ENCODE data around the gene FGGY.
"Not testable (repeated sequence)": the region's sequence is repeated elsewhere in the genome, so short reads cannot be mapped to it uniquely, and the experiment has no call there.

FGGY gene

DNA sequence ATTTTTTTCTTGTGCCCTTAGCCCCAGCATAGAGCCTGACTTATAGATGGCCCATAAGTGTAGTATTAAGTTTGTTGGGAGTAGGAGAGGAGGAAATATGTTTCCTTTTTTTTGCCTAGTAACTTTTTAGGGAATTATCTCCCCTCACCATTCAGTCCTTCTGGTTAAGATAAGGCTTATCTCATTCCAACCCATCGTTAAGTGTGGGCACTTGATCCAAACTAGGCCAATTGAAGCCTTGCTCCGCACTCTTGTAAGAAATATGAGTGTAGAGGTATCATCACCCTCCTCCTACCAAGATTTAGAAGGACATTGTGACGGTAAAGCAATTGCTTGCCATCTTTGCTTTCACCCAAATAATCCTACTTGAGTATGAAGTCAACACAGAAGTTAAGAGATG, 8.8 kb upstream of the FGGY start:
- no peak for DNase-seq

DNA sequence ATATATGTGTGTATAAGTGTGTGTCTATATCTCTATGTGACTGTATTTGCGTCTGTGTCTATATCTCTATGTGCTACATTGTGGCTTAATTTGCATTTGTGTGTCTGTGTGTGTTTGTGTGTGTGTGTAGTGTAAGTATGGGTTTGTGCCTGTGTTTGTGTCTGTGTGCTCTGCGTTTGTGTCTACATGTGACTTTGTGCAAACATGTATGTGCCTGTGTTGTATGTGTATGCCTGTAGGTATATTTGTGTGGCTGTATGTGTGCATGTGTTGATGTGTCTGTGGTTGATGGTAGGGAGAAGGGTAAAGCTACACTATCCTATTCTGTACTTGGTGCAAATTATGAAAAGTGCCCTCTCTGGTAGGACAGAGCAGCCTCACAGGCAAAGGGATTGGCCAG, 7.3 kb upstream of the FGGY start:
- no peak for DNase-seq

DNA sequence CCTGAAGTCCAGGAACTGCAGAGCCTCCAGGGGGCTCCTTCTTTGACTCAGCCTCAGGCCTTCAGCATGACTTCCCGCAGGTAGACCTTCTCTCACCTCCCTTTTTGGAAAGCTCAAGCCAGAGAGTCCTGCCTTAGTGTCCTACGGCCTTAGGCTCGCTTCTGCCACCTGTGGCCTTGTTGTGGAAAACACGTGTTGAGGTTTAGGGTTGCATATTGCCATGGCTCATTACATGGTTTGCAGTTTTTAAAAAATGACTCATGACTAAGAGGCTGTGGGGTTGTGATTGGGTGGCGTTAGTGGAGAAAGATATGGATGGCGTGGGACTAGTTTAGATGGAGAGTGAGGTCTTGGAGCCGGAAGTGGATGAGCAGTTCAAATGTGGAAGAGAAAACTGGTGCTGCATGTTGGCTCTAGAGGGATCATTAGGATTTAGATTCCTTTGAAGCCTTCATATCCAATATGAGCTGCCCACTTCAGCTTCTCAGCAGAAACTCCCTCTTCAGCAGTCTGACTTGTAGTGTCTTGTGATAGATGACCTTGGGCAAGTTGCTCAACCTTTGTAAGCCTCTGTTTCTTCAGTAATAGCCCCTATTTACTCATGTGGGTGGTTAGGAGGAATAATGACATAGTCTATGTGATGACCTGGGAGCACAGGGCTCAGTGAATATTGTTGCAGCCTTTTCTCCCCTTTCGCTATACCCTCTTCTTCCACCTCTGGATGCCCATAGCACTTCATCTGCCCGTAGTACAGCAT, 6.5 kb upstream of the FGGY start:
- DNase-seq: no peak

DNA sequence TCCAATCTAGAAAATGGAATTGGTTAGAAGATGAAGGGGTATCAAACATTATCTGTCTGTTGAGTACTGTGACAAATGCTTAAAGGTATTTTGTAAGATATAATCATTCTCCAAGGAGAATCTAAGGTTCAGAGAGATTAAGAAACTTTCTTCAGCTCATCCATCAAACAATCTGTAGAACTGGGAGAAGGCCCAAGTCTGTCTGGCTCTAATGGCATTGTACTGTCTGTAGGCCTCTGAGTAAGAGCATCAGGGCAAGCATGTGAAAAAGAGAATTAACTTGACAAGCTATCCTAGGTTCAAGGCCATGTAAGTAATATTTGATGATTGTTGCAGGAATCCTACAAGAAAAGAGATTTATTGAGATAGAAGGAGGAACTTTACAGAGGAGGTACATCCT, 5.3 kb upstream of the FGGY start:
- DNase-seq: no peak

DNA sequence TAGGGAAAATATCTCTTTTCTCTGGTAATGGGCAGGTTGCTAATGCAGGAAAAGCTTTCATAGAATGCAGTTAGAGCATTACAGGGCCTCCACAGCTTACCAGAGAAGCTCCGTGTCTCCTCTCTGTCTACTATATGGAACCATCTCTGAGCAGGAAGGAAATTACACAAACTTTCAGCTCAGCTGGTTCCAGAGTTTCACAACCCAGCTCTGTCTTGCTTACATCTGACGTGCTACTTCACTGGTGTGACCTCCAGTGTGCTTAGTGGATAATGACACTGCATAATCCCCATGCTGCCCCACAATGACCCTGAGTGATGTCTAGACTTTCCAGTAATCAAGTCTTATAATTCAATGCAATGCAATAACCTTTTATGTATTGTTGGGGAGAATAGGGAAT, 4.3 kb upstream of the FGGY start:
- peak in 15 of 56 donors; percentile 2 to 63 (median 17) for DNase-seq

DNA sequence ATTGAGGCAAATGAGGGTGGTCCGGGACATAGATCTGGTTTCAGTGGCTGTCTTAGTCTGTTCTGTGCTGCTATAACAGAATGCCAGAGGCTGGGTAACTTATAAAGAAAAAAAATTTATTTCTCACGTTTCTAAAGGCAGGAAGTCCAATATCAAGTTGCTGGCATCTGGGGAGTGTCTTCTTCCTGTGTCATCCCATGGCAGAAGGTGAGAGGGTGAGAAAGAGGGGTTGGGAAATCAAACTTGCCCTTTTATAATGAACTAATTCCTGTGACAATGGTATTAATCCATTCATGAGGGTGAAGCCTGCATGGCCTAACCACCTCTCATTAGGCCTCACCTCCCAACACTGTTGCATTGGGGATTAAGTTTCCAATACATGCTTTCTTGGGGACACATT, 3.7 kb upstream of the FGGY start:
- no peak for DNase-seq

DNA sequence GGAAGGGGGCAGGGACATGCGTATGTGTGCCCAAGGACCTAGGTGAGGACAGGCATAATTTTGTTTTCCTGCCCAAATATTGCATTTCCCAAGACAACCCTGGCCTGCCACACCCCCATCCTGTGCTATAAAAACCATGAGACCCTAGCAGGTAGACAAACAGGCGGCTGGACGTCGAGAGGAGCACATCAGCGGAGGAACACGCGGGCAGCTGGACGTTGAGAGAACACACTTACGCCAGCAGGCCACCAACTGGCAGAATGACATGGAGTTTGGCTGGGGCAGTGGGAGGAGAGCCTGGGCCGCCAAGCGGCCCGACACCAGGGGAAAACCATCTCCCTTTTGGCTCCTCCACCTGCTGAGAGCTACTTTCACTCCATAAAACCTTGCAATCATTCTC, 3.0 kb upstream of the FGGY start:
- no peak for DNase-seq

DNA sequence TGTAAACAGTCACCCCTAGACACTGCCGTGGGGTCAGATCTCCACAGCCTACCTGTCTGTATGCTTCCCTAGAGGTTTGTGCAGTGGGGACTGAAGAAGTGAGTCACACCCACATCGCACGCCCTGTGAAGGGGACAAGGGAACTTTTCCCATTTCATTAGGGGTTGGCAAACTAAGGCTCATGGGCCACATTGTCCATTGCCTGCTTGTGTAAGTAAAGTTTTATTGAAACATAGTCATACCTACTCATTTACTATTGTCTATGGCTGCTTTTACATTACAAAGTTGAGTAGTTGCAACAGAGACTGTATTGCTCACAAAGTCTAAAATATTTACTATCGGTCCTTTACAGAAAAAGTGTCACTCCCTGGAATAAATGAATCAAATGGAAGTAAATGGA, 2.5 kb upstream of the FGGY start:
- DNase-seq: no peak

DNA sequence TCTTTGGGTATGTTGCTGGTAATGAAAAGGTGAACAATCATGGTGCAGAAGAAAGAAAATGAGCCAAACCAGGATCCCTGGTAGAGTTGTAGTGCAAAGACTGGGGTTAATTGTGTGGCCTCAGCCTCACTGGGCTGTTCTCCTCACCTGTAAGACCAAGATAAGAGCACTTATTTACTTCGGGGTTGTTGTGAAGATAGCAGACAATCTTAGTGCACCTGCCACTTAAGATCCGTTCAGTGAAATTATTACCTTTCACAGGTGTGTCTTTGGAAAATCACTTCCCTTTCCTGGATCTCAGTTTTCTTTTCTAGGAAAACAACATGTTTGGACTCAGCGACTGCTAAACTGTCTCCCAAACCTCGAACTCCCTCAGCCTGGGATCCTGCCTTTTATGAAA, 1.3 kb upstream of the FGGY start:
- DNase-seq: no peak

DNA sequence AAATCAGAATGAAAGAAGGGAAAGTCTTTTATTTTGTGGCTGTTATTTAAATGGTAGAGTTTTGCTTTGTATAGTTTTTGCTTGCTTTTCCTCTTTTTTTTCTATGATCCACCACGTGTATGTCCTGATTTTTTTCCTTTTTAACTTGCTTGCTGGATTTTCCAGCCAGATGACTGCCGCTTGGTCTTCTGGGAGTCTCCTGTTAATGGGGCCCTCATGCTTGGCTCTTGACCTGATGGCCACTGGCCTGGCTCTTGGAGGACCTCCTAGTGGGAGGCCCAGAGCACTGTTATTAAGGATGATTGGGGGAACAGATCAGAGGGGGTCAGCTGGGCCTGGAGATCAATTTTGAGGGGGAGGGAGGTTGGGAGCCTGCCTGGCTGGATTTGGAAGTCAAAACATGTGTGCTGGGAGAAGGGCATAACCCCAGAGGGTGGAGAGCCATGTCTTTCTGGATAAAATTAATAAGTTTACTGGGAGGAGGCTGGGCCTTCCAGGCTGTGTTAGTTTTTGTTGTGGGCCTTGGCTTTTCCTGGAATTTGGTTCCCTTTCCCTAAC, 1.2 kb downstream of the FGGY start:
- DNase-seq: no peak

DNA sequence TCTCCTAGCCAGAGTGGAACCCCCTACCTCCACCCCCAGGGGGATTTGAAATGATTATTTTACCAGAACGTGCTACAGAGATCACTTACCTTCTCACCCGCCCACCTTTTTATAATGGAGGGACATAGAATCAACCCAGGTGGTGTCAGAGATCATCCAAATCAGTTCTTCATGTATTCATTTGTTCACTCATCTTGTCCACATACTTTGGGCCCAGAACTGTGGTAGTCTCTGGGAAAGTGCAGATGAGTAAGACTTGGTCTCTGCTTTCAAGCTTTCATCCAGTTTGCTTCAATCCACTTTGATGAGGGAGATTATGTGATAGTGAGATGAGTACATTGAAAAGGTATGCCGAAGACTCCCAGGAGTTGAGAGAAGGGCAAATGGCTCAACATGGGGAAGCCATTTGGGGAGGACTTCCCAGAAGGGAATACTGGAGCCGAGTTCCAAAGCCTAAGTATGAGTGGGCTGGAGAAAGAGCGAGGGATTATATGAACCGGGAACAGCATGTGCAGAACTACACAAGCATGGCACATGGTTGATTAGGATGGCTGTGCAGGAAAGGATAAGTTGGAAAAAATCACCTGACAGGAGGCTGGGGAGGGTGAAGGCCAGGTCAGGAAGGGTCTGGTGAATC, 1.9 kb downstream of the FGGY start:
- DNase-seq: no peak

DNA sequence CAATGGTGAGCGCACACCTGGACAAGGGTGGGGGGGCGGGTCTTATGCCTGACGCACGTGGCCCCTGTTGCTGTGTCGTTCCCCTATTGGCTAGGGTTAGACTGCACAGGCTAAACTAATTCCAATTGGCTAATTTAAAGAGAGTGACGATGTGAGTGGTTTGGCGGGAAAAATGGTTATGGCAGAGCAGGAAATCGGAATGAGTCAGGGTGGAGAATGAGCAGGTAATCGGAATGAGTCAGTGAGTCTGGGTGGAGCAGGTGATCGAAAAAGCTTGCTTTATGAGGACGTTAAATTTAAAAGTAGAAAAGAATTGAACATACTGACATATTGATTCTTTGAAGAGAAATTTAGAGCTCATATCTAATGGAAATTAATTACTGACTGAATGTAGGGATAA, 2.8 kb downstream of the FGGY start:
- DNase-seq: not testable (repeated sequence)

DNA sequence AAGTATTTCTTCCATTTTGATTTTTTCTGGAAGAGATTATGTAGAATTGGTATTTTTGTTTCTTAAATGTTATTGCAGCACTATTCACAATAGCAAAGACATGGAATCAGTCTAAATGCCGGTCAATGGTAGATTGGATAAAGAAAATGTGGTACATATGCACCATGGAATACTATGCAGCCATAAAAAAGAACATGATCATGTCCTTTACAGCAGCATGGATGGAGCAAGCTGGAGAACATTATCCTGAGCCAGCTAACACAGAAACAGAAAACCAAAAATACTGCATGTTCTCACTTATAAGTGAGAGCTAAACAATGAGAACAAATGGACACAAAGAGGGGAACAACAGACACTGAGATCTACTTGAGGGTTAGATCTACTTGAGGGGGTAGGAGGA, 5.4 kb downstream of the FGGY start:
- DNase-seq: no peak

DNA sequence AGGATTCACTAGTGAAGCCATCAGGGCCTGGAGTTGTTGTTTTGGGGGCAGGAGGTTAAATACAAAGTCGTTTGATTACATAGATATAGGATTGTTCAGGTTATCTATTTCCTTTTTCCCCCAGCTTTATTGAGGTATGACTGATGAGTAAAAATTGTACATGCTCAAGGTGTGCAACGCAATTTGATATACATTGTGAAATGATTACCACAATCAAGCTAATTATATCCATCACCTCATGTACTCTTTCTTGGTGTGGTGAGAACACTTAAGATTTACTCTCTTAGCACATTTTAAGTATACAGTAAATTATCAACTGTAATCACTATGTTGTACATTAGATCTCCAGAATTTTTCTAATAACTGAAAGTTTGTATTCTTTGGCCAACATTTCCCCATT, 6.0 kb downstream of the FGGY start:
- DNase-seq: no peak

DNA sequence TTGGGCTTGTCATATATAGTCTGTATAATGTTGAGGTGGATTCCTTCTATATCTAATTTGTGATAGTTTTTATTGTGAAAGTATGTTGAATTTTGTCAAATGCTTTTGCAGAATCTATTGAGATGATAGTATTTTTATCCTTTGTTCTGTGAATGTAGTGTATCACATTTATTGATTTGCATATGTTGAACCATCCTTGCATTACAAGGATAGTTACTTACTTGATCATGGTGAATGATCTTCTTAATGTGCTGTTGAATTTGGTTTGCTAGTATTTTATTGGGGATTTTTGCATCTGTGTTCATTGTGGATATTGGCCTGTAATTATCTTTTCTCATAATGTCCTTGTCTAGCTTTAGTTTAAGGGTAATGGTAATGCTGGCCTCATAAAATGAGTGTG, 8.3 kb downstream of the FGGY start:
- no peak for DNase-seq

DNA sequence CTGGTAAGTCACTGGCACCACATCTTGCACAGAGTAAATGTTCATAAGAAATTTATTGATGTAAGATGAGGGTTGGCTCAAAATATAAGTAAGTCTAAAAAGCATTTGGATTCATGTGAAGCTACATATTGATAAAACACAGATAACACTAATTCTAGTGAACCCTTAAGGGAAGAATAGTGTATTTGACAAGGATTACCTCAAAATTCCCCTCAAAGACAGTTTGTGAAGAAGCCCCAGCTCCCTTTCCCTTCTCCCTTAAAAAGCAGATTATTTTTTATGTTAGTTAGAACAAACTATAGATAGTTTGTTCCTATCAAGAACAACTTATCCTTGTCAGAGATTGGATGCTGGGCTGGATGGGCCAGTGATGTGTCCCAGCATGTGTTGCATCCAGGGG, 10.7 kb downstream of the FGGY start:
- DNase-seq: no peak

DNA sequence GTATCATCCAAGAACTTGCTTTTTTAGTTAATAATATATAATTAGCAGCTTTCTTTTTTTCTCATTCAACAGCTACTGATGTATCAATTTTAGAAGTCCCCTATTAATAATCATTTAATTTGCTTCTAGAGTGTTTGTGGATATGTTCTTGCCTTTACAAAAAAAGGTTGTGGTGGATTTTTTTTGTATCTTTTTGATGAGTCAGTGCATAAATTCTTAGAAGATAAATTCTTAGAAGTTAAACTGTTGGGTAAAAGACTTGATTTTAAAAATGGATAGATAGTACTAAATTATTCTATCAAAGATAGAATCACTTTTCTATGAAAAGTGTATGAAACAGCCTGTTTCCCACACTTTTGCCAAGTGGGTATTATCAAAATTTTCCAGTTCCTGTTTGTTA, 11.9 kb downstream of the FGGY start:
- no peak for DNase-seq

DNA sequence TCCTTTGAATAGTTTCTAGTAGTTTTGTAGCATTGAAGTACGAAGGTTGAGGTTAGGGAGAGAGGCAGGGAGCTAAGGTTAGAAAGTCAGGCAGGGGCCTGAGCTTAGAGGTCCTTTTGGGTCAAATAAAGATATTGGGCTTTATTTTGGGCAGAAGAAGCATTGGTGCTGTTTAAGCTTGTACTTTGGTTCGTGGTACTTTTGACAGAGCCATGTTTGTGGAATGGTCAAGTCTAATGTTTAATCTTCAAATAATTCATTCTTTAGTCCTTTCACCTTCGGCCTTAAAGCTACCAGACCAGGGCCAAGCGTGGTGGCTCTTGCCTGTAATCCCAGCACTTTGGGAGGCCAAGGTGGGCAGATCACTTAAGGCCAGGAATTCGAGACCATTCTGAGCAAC, 12.5 kb downstream of the FGGY start:
- no peak for DNase-seq

DNA sequence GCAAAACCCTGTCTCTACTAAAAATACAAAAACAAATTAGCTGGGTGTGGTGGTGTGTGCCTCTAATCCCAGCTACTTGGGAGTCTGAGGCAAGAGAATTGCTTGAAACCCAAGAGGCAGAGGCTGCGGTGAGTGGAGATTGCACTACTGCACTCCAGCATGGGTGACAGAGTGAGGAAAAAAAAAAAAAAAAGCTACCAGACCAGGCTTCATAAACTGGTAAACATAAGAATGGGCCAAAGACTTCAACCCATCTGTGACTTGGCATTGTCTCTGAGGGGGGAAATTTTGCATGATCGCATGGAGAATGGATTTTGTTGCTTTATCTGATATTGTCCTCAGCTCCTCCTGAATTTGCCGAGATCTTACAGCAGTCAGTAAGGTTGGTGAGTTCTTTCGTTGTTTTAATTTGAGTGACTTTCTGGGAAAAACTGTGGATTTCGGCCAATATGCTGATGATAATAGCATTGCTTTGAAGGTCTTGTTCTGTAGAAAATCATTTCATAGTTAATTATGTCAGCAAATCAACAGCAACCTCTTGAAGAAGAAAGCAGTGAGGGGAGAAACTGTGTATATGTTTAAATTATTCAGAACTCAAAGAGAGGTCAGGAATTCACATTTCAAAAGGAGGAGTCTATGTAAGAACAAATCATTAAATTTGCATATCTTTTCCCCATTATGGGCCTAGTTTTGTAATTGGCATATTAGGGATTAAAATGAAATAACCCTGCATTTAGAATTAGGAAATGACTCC, 13.1 kb downstream of the FGGY start:
- no peak for DNase-seq

DNA sequence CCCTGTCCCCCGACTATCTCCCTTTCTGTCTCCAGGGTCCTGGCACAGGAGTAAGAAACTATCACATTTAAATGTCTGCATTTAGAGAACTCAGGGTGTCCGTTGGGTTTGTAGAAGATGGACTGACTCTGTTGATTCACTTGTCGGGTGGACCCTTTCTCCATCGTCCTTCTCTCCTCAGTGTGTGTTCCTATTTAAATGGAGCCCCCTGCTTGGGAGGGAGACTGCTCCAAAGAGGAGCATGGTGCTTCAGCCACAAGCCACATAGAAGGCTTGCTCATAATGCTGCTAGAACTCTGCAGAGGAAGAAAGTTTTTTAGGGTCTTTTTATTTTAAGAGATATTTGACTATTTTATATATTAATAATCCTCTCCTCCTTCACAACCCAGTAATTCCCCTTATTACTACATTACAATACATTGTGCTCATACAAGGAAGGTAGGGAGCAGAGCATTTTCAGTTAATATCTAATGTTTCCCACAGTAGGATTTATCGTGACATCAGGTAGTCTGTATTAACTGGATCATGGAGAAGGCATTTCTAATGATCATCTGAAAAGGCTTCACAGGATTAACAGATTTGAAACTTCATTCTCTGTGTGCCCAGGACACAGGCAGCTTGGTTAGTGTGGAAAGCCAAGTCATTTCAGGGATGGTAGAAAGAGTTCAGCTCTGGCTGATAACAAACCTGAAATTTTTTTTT, 13.8 kb downstream of the FGGY start:
- no peak for DNase-seq

DNA sequence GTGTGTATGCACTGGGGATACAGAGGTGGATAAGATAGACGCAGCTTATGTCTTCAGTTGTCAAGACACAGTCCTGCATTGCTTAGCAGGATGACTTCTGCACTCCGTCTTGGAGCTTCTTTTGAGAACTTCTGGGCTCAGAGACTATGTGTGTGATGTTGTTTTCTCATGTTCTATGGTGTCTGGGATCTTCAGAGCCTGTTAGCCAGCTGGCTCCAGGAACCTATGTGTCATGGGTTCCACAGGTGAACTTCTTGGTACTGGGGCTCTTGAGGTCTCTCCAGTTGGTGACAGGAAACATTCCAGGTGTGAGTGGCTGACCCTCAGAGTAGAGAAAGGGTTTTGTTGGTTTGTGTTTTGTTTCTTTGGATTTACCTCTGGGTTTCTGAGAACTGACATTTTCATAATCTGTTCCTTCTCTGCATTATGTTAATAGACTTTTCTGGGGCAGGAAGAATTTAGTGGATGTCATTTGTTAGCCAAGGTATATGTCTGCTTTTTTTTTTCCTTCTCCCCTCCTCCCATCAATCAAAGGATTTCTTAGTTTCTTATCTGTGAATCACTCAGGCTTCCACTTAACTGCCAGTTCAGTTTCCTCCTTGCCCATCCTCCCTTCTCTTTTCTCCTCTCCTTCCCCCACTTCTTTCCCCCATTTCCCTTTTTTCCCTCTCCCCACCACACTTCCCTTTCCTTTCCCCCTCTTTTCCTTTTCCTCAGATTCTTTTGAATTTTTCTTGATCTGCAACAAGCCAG, 18.1 kb downstream of the FGGY start:
- no peak for DNase-seq

All from amygdala (tissue), 56 donors.